HG02885 (cell line): ENCODE data around the gene TPPP3.
"Not testable (repeated sequence)": the region's sequence is repeated elsewhere in the genome, so short reads cannot be mapped to it uniquely, and the experiment has no call there.

Experiments used
- ATAC-seq: cut with Tn5 transposase; IDR thresholded peaks from one replicate; pipeline ENCODE4 v1.9.1; 2021; ENCODE audit warnings: mild to moderate bottlenecking; ENCODE audit not compliant: unreplicated experiment, poor library complexity

TPPP3 gene

DNA sequence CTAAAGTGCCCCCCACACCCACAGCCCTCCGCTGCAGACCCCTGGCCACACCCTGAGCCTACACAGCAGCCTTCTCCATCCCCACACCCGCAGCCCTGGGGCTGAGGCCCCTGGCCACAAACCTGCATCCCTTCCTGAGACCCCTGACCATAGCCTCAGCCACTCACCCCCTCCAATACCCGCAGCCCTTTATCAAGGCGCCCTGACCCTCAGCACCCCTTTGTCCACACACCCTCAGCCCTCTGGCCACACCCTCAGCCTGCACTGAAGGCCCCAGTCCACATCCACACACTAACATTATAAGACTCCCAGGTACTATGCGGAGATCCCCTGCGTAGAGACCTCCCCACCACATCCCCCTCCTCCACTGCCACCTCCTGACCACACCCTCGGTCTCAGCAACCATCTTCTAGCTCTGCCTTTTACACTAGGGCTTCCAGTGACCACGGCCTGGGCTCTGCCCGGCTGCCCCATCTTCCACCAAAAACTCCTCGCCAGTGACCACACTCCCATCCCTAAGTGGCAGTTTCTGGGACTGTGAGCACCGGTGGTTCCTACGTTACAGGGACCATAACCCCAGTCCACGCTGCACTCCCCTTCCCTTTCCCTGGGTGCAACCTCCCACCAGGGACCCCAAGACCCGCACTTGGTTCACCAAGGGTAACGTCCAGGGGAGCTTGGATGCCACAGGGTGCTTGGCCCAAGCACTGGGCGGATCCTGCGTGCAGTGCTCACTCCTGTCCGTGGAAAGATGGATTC, 818 bp downstream of the TPPP3 start:
- ATAC-seq, result no peak

- no peak for ATAC-seq
Observed at GRCh38 chr16:67391424-67392300, 1.6 kb downstream of the TPPP3 start.

DNA sequence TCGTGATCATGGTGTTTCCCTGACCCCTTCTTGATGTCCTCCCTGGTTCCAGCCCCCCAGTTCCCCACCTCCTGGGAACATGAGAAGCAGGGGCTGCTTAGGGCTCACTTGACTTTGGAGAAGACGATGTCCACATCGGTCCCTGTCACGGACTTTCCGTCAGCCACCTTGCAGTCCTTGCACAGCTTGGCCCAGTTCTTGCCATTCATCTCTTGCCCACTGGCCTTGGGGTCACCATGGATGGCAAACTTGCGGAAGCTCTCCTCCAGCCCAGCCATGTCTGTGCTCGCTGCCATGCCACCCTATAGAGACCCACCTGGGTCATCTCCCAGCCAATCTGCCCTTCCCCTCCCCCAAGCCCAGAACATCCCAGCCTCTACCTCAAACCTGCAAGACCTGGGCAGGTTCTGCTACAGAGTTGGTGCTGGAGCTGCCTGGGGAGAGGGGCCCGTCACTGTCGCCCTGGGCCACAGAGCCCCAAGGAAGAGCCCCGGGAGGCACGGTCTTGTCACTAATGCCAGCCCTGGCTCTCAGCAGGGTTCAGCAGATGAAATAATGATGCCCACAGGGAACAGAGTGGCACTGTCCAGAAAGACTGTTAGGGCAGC, 2.4 kb downstream of the TPPP3 start:
- ATAC-seq, result no peak

DNA sequence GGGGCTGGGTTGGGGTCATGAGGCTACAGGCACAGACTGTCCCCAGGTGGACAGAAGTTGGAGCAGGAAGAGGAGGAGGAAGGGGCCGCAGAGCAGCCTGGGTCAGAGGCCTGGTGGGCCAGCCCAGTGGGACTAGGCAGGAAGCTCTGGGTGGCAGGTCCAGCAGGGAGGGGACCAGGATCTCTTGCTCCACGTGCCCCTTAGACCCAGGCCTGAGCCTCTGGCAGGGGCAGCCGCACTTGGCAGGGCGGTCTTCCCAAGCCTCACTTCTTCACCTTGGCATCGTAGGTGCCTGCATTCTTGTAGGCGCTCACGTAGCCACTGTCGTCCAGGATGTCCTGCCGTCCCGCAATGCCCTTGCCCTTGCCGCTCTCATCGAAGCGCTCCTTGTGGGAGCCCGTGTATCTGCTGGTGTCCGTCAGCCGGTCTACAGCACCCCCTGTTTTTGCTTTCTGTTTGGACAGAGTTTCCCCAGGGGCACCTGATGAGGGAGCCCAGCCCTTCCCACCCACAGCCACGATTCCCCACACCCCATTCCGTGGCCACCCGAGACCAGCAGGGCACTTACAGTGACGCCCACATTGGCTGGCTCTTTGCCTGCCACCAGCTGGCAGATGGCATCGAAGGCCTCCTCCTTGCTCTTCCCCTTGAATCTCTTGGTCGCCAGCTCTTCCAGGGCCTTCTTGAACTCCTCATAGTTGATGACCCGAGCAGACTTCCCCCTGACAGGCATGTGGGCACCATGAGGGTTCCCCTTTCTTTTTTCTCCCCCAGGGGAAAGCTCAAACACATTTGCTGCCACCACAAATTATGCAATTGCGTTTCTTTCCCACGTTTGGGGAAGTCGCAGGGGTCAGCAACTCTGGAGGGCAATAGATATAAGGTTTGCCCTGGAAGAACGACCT, 3.1 kb downstream of the TPPP3 start:
- ATAC-seq, result no peak

DNA sequence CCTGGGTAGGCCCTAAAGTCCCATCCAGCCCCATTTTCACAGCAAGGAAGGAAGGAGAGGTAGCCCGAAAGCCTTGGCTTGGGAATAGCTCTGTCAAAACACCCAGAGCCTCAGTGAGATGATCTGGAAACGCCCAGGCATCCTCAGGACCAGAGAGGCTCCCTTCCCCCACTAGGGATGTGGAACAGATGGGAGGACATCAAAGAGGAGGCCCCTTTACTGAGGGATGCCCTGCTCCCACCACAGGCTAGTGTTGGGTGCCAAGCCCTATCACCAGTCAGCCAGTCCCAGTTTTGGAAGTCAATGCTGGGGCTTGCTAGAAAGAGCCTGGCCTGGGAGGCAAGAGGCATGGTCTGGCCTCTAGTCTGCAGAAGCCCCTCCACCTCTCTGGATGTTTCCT, 4.7 kb downstream of the TPPP3 start:
- no peak for ATAC-seq

GRCh38 chr16:67388191-67388590, 5.1 kb downstream of the TPPP3 start:
- no peak for ATAC-seq

DNA sequence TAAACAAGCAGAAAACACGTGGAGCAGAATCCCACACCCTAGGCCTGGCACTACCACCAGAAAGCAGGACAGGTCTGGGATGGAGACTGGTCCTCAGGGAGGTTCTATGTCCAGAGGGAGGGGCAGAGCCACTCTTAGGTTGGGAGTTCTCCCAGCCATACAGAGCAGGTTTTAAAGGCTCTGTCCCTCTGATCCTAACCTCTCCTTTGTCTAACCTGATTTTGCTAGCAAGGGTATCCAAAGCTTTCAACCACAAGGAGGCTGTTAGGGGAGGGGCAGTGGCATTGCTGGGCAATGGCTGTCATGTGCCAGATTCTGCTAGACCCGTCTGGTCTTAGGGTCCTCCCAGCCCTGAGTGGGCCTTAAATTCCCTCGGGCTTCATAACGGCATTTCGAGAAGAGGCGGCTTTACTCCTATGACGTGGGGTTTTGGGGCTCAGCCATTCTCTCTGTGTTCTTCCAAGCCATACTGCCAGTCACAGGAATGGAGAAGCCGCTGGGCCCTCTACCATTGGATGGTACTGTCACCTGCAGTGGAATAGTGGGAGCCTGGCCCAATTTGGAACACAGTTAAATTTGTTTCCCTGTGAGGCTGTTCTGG, 5.7 kb downstream of the TPPP3 start:
- no peak for ATAC-seq

DNA sequence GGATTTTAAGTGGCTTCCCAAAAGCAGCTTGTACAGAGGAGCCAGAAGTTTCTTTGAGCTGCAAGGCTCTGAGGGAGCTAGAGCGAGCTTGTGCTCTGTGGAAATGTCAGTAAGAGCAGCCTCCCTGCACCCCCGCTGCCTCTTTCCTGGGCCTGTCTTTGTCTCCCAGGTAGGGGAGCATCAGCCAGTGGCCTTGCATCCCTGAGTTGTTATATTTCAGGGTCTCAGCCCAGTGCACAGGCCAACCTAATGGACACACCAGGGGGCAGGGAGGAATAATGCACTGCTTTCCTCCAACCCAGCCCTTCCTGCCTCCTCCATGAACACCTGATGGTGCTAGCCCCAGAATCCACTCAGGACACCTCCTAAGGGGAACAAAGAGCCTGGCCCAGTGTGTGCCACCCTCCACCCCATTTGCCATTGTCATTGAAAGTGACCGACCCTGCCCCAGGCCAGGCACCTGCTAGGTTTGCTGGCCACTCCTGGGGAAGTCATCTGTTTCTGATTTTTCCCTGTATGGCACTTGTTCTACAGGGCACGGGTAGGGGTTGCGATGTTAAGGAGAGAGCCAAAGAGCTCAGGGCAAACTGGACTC, 6.3 kb downstream of the TPPP3 start:
- ATAC-seq, result no peak

DNA sequence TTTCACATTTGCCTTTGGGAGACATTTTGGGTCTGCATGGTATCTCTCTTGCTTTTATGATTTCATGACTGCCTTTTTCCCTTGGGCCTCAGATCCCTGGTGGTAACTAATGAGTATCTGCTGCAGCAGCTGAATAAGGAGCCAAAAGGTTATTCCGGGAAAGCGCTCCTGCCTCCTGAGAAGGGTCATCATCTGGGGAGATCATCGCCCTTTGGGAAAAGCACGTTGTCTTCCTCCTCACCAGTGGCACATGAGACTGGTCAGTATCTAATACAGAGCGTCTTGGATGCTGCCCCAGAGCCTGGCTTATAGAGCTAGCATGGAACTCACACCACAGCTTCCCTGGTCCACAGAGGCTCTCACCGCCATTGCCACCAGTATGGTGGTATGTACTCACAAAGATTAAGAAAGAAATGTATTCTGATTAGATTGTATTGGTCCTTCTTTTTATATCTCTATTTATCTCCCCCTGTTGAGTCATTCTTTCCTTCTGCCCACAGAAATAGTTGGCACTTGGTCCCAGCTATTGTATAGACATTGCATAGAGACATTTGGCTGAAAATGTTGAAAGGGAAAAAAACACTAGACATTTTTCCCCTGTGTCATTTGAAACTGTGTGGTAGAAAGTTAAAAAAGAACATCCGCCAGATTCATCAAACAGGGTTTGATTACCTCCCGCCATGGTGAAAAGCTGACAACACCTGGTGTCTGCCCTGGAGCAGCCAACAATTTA, 8.4 kb downstream of the TPPP3 start:
- no peak for ATAC-seq

DNA sequence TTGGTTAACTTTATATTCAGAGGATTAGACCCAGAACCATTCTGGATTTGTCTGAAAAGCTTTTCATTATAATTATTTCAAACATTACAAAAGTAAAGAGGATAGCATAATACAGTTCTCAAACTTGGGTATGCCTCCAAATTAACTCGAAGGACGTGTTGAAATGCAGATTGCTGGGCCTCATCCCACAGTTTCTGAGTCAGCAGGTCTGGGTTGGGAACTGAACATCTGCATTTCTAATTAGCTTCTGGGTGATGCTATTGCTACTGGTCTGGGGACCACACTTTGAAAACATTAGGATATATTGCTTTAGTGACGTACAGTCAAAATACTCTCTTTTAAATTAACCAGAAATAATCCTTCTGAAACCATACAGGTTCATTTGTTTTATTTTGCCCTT, 10.0 kb downstream of the TPPP3 start:
- ATAC-seq, result no peak

GRCh38 chr16:67378642-67379041, 14.7 kb downstream of the TPPP3 start:
- no peak for ATAC-seq

GRCh38 chr16:67376012-67376411, 17.3 kb downstream of the TPPP3 start:
- not testable (repeated sequence) for ATAC-seq

- no peak for ATAC-seq
Observed at GRCh38 chr16:67372664-67373063, 20.6 kb downstream of the TPPP3 start.

- no peak for ATAC-seq
Observed at GRCh38 chr16:67370661-67371060, 22.6 kb downstream of the TPPP3 start.

DNA sequence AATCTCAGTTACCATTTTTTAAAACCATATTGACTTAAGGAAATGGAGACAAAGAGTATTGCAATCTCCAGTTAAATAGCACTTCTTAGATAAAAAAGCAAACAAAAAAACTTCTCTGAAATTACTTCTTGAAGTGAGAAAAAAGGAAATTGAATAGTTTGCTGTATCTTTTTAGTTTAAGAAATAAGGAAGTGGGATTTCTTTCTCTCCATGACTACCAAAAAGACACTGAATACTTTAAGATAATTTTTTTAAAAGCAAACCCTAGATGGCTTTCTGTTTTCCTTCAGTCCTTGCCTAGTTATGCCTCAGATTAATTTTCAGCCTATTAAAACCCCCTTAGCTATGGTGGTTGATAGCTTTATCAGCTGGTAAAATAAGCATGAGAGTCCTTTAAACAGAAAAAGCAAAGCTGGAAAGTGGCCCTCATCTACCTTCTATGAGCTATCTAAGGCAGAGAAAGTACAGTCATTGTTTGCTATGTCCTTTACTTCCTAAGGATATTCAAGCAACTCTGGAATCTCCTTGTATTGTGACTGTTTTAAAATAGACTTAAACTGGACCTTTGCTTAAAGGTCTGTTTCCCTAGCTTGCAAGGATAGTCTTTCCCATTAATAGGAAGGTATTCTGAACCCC, 28.6 kb downstream of the TPPP3 start:
- ATAC-seq, result no peak

- ATAC-seq, result no peak
Observed at GRCh38 chr16:67361038-67361437, 32.3 kb downstream of the TPPP3 start.

DNA sequence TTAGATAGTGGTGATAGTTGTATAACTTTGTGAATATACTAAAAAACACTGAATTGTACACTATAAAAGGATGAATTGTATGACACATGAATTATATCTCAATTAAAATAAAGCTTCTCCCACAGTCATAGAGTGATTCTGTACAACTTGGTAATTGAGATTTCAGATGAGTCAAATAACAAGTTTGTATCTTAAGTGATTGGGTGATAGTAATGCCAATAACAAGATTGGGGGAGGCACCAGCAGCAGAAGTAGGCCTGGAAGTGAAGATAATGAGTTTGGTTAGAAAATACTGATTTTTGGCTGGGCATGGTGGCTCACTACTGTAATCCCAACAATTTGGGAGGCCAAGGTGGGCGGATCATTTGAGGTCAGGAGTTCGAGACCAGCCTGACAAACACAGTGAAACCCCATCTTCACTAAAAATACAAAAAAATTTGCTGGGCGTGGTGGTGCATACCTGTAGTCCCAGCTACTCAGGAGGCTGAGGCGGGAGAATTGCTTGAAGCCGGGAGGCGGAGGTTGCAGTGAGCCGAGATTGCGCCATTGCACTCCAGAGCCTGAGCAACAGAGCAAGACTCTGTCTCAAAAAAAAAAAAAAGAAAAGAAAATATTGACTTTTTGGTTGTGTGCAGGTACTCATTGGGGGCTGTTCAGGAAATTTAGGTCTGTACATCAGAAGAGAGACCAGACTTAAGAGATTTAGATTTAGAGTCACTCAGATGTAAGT, 33.6 kb downstream of the TPPP3 start:
- not testable (repeated sequence) for ATAC-seq

DNA sequence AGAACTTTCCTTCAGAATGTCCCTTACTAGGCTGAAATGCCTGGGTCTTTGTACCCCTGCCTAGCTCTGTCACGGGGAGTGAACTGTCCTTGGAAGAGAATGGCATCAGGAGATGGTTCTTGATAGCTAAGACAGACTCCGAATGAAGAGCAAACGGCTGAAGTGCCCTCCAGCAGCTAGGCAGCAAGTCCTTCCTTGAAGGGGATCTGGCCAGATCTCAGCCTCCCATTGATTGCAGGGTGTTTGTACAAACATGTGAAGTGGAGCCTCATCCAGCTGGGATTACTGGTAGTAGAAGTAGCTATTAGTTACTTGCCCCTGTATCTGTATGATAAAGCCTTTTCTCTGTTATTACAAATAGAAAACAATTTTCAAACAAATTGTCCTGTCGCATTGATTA, 35.7 kb downstream of the TPPP3 start:
- ATAC-seq, result no peak
